Fibroblast of skin of left biceps (primary cell): ENCODE results near the gene SPATA13.
A peak's percentile ranks its signal among the peaks of the same experiment; 100 is the strongest.
"Not testable (repeated sequence)": the region's sequence is repeated elsewhere in the genome, so short reads cannot be mapped to it uniquely, and the experiment has no call there.

ENCODE experiments used
- DNase-seq, 2 experiments: peaks; one replicate each; pipeline ENCODE4 v3.0.0-alpha.2; 2013; ENCODE audit warnings: low read depth in 2 of 2

The SPATA13 gene

DNA sequence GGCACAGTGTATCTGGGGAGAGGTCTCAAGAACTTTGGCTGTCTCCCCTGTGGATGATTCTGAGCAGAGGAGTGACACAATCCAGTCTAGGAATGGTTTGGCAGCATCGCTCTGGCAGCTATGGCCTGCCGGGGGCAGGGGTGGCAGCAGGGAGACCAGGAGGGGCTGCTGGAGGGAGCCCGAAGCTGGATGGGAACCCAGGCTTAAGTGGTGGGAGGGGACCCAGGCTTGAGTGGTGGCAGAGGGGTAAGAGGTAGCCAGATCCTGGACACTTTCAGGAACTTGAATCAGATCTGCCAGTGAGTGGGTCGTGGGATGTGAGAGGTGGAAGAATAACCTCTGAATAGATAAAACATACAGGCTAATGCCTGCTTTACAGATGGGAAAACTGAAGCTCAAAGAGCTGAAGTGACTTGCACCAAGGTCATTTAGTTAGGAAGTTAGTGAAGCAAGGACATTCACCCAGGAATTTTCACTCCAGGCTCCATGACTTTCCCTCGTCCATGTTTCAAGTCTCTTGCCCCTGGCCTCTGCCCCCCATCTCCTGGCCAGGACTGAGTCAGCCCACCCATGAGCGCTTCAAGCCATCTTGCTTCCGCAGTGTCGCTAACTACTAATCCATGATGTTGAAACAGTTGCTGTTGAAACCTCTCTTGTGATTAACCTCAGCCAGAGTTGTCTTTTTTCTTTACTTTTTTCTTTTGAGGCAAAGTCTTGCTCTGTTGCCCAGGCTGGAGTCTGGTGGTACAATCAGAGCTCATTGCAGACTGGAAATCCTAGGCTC lies 119.0 kb downstream of the SPATA13 start:
- DNase-seq: no peak

DNA sequence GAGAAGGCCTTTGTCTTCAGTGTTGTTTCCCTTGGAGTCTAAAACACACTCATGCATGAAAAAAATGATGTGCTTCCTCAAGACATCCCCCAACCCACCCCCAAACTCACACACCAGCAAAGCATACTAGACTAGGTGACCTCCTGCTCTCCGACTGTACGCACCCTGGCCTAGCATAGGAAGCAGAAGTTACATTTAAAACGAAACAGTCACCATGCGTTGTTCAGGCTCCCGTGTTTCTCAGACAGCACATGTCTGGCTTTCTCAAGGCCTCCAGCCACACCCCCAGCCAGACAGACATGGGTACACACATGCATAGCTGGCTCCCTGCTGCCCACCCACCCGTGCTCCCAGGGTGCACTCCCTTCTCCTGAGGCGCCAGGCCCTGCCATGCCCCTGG lies 120.2 kb downstream of the SPATA13 start:
- no peak for DNase-seq

DNA sequence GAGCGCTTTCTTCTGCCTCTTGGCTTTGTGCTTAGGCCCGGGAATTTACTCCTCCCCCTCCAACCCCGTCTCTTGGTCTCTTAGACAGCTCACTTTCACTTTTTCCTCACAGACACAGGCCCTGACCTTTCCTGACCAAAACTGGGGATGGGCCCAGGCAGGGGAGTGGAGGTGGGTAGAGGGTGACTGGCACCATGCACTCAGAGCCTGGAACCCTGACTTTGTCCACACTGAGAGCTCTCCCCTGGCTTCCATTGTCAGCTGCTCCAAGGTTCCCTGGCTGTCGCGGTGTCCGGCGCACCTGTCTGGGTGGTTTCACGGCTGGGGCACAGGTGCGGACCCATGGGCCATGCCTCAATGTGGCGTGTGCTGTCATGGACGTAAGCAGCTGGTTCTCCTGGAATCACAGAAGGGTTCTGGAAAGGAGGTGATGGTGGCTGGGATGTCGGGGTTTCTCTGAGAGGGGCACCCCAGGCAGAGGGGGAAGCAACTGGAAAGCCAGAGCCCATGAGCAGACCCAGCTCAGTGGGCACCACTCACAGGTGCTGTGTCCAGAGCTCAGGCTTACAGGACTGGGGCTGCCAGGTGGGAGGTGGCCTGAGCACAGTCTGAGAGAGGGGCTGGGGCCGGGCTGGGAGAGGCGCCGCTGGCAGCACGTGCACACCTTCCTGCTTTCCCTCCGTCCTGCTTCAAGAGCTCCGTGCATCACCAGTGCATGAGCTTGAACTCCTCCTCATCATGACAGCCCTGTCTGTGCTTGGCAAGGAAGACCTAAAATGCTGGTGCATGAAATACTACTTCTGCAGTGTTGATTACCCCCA lies 120.9 kb downstream of the SPATA13 start:
- DNase-seq: no peak

DNA sequence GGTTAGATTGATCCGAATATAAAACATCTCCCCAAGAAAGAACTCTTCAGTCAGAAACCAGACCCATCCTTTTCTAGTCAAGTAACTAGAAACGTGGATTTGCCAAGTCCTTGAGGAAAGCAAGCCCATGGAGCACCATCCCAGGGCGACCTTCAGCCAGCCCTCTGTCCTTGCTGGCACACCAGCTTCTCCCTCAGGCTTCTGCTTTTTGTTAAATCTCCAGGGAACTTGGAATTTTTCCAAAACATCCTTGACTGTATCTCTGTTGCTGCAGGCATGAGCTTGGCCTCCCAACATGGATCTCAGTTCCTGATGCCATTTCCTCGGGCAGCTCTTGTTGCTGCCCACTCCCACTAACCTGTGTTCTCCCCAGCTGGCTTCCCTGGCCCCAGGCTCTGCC lies 121.7 kb downstream of the SPATA13 start:
- DNase-seq: no peak

DNA sequence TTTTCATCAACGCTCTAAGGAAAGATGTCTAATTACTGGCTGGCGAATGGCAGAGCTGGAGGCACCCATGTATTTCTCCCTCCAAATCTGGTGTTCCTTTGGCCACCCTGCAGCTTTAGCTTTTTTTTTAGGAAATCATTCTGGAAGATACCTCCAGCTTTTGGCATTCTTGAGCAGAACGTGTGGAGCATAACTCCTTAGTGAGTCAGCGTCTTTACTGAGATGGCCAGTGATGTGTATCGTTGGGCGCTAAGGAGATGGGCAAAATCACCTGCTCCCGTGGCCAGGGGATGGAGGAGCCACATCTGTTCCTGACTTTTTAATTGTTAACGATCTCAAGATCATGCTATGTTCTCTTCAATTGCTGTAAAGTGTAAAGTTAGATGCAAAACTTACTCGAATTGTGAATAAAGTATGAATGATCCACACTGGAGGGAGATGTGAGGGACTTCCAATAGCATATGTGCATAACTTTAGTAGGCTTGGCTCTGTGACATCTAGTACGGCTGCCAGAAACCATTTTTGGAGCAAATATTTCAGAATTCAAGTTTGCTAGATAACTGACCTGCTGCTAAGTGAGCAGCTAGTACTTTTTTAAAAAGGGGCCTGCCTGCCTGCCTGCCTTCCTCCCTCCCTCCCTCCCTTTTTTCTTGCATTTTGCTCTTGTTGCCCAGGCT lies 124.5 kb downstream of the SPATA13 start:
- DNase-seq: no peak

DNA sequence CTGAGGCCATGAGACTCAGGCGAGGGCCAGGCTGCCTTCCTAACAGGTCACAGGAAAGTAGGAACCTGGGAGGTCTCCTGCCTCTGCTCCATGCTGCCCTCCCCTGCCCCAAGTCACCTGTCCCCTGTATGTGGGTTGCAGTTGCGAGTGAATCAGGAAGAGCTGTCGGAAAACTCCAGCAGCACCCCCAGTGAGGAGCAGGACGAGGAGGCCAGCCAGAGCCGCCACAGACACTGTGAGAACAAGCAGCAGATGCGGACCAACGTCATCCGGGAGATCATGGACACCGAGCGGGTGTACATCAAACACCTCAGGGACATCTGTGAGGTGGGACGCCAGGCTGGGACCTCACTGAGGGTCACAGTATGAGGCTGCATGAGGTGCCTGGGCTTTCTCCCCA lies 126.1 kb downstream of the SPATA13 start:
- DNase-seq: no peak

DNA sequence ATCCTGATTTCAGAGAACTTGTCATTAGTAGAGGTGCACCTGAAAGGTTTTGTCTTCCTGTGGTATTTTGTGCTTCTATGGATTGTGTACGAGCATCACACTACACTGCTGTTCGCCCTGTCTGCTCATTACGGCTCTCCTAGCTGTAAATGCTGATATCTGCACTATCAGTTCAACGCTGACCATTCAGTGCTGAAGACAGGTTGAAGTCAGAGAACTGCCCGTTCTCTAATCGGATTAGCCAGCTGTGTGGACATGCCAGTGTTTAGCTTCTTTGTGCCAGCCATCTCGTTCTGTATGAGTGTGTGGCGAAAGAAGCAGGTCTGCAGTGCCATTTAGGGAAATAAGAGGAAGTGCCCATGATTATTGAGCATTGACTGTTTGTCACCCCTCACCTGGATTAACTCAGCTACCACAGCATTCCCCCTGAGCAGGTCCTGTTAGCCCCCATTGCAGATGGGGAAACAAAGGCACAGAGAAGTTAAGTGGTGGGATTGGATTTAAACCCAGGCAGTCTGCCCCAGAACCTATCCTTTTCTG lies 127.3 kb downstream of the SPATA13 start:
- no peak for DNase-seq

DNA sequence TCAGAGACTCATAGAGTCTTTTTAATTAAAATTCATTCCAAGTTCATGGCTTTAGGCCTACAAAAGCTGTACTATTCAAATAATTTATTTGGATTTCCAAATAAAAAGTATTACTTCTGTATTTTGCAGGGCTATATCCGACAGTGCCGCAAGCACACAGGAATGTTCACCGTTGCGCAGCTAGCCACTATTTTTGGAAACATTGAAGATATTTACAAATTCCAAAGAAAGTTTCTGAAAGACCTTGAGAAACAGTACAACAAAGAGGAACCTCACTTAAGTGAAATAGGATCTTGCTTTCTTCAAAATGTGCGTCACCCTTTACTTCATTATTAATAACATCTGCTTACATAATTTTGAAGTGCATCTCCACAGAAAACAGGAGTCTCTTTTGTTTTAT lies 128.3 kb downstream of the SPATA13 start:
- peak in 1 of 2 experiments; percentile 21 for DNase-seq

DNA sequence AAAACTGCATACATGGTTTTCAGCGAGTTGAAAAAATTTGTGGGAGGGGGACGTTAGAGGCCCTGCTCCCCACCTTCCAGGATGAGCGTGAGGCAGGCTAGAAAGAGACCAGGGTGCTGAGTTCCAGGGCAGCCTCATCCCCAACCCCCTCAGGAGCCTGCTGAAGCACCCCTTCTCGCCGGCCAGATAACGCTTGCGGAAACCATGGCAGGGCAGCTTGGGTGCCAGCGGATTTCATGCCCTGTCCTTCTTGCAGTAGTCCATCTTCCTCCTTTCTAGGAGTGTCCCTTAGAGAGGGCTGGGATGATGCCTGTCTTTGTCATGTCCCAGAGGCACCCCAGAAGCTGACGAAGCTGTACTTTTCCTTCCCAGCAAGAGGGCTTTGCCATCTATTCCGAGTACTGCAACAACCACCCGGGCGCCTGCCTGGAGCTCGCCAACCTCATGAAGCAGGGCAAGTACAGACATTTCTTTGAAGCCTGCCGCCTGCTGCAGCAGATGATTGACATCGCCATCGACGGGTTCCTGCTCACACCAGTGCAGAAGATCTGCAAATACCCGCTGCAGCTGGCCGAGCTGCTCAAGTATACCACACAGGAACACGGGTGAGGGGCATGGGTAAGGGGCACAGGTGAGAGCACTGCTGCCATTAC lies 129.9 kb downstream of the SPATA13 start:
- DNase-seq: no peak

DNA sequence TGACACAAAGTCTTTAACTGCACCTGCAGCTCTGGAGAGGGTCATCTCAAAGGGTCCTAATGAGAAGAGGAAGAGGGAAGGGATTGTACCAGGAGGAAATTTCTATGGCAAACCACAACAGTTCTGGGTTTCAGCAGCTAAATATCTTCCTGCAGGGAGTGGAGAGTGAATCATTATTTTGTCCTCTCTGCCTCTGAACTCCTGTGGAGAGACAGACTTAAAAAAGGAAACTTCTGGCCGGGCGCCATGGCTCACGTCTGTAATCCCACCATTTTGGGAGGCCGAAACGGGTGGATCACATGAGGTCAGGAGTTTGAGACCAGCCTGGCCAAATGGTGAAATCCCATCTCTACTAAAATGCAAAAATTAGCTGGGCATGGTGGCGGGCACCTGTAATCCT lies 132.0 kb downstream of the SPATA13 start:
- DNase-seq: no peak

DNA sequence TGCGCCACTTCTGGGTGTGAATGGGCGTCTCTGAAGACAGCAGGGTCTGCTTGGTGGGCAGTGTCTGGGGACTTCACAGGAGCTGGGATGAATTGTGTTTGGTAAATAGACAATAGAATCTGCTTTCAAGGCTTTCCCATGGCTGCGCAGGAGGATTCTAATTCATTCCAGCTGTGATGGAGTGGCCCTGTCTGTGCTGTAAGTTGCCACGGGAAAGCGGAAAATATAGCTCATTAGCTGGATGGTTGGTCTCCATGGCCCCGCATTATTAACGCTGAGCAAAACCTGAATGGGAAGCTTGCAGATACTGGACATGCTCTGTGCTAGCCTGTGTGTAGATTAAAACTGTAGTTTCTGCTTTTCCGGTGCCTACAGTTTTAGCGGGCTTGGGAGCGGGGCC lies 133.2 kb downstream of the SPATA13 start:
- DNase-seq: no peak

DNA sequence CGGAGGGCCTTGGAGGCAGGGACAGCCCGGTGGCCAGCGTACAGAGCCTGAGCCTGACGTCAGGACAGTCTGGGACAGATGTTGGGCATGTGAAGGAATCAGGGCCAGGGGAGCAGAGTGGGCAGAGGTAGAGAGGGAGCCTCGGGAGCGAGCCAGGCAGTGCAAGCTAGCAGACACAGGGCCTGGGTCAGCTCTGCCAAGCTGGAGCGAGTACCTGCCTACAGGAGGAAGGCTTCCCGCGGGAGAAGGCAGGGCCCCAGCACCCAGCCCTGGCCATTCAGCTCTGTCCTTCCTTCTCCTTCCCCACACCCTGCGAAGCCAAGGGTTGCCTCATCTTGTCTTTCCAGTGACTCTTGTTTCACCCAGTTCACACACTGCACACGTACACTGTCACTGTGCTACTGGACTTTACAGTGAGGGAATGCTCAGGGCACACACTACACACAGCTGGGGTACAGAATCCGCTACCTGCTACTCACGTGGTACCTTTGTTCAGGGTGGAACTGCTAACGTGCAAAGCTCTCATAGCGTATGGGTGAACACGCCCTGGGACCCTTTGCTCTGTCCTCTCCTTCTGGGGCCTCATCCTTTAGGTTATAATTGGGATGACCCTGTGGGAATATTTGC lies 139.1 kb downstream of the SPATA13 start:
- DNase-seq: no peak

DNA sequence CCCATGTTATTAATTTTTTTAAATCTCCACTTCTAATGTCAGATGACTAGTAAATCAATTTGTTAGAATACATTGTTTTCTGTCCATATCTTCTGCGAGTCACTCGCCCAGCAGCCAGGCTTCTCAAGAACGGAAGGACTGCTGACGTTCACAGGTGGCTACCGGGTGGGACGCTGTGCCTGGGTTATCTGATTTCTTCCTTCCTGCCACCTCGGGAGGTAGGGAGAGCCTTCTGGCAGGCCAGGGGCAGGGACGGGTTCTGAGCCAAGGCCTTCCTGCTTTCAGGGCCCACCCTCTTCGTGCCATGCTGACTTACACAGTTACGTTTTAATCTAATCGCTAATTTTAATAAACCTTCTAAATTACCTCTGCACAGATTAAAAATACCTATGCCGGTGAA lies 140.9 kb downstream of the SPATA13 start:
- no peak for DNase-seq

DNA sequence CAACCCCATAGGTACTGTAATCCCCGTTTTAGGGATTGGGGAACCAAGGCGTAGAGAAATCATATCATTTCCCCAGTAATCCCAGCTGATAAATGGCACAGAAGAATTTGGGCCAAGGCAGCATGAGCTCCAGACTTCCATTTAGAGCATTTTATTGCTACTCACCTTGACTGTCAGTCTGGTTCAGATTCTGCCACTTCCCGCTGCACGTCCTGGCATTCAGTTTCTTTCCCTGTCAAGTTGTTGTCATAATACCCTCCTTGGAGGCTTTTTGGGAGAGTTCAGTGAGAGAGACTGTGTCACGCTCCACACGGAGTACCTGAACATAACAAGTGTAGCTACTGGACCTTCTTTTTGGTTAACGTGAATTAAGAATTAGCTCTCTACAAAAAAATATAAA lies 141.4 kb downstream of the SPATA13 start:
- DNase-seq: no peak

DNA sequence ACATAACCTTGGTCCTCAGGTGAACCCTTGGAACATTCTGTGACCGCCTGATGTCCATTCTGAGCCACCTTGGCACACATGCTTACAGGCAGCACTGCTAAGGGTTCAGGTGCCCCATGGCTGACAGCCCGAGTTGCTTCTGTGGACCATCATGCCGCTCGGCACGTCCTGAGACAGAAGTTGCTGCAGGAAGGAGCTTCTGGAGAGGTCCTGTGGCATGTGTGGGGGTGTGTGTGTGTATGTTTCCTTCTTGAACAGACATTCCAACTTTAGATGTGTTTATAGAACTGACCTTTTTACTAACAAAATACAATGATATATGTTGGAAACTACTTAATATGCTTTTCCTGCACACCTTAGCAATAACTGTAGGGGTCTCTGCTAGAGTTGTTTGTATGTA lies 144.1 kb downstream of the SPATA13 start:
- no peak for DNase-seq

DNA sequence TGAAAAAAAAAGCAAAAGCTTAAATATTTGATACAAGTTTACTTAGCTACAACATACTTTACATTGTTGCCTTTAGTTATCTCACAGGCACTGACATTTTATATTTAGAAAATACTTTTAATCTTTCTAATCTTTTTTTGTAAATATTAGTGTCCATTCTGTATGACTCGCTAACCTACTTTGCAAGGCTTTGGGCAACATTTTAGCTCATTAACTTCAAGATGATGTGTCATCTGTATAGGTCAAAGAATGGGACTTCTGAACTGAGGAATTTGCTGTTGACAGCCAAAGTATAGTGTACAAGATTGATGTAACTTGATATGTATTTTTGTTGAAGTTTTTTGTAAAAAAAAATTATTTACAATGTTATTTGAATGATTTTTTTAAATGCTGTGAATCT lies 146.1 kb downstream of the SPATA13 start:
- peak; percentile 3 to 13 for DNase-seq

DNA sequence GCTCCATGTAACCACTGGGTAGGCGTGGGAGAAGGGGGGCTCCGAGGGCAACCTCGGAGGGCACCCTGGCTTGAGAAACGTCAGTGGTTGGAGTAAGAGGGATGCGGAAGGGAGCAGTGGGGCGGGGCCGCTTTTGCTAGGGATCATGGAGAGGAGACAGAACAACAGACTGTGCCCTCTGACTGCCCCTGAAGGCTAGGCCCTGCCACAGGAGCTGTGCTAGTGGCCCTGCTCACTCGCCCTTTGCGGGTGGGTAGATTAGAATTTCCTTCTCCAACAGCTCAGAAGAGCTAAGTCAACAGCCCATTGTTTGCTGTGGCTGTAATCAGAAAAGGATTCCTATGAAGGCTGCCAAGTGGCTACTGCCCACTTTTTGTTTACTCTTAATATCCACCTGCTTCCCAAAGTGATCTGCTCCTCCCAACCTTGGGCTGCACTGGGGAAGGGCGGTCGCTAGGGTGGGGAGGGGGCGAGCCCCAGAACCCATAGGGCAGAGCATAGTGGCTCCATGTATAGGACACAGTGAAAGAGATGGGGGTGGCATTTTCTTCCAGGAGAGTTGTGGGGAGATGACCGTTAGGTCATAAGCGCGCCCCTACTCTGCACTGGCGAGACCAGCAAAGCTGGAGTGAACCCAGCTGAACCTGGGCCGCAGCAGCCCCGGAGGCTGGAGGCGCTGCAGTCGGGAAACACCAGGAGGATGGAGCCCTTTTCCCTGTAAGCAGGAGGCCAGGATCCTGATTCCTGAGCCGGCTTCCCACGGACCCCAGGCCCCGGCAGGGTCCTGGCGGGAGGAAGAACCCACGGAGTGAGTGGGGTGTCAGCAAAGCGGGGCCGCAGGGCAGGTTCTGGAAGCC lies 146.9 kb downstream of the SPATA13 start:
- DNase-seq: no peak

DNA sequence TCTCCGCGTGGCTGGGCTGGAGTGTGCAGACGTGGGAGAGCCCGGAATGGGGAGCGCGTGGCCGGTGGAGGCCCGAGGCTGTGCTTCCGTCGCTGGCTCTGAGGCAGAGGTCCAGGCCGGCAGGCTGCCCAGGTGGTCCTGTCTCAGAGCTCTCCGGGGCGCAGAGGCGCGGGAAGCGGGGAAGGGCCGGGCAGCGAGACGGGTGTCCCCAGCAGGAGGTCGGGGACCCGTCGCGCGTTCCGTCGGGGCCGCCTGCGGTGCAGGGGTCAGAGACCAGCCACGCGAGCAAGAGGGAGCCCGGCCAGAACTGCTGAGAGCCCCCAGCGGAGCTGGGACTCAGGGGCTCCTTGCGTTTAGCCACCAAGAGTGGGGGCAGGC lies 147.5 kb downstream of the SPATA13 start:
- DNase-seq: no peak

DNA sequence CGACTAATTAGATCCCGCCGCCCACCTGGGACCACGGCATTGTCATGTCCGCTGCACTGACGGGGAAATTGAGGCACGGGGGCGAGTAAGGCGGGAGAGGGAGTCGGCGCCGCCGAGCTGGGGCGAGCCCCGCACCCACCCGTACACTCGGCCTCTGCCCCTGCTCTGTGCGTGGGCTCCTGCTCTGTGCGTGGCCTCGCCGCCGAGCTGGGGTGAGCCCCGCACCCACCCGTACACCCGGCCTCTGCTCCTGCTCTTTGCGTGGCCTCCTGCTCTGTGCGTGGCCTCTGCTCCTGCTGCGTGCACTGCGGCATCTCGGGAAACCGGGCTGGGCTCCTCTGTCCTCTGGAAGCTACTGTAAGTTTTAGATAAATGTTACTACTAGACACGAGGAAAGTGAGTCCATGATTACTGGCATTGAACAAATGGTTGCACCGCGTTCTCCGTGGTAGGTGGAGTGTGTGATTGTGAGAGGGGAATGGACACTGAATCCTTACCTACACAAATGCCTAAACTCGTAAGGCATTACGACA lies 148.0 kb downstream of the SPATA13 start:
- DNase-seq: no peak

DNA sequence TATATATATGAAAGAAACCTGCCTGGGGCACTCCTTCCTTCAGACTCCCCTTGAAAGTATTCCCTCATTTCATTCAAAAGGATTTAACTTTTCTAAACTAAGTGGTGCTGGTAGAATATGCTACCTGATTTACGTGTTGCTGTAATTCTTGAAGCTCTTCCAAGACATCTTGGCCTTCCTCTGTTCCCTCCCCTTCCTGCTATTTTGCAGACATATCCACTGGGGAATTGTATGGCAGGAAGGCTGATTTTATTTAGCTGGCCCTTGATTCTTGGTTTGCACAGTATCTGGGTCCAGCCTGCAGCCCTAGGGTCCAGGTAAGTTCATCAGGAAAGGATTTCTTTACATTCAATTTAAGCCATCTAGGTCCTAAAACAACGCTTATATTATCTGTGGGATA lies 148.8 kb downstream of the SPATA13 start, which contains the start of gene C1QTNF9:
Gene C1QTNF9 (plus strand): TSS at position 281 of the 400 bp plus-strand sequence. CDS start 6,424 bp downstream, outside the sequence.
- DNase-seq: not testable (repeated sequence)
